Right atrium auricular region (tissue), 2 donors: ENCODE measurements around the gene PPP2R5C. TPM values are rescaled to one million over a fixed set of nuclear protein-coding genes. Genes with fewer than 3 reads are reported as not detected.

Experiments
- DNase-seq: peaks from one replicate; pipeline ENCODE4 v3.0.0-alpha.2; 2019; ENCODE audit warnings: low spot score
- H3K27ac ChIP-seq, 2 donors: fragments of 200-600 bp; sonication (generic); 1 replicate in 1 of 2; 2 replicates in 1 of 2; pipeline ENCODE4 v1.5.1; 2016 to 2019
- H3K27me3 ChIP-seq, 2 donors: fragments of 200-600 bp; sonication (generic); one replicate each; pipeline versions ENCODE4 v1.5.1 to v1.6.0; 2017 to 2019
- H3K36me3 ChIP-seq: fragments of 200-600 bp; sonication (generic); one replicate; pipeline ENCODE4 v1.5.1; 2016
- H3K4me1 ChIP-seq, 2 donors: fragments of 200-600 bp; sonication (generic); one replicate each; pipeline versions ENCODE4 v1.5.1 to v1.6.0; 2017 to 2019
- H3K4me3 ChIP-seq, 2 donors: fragments of 200-600 bp; sonication (generic); 1 replicate in 1 of 2; 2 replicates in 1 of 2; pipeline ENCODE4 v1.5.1; 2017 to 2019; ENCODE audit warnings: mild to moderate bottlenecking in 1 of 2, moderate library complexity in 1 of 2
- H3K9me3 ChIP-seq, 2 donors: fragments of 200-600 bp; sonication (generic); one replicate each; pipeline ENCODE4 v1.5.1; 2019
- CTCF ChIP-seq, 2 donors: fragments of 200-600 bp; sonication (generic); IDR thresholded peaks; one replicate each; pipeline ENCODE4 v1.5.1; 2019; ENCODE audit warnings: antibody characterized with exemption in 2 of 2
- total RNA-seq, 2 donors: library from RNA; depleted of rRNA; stranded (reverse); fragments of >200 nt; gene quantifications; one replicate each; pipeline ENCODE4 v1.1.0, GENCODE V29; 2016

PPP2R5C gene
- total RNA-seq, 2 donors from 2014 or later = 82.2 to 82.9 TPM

DNA sequence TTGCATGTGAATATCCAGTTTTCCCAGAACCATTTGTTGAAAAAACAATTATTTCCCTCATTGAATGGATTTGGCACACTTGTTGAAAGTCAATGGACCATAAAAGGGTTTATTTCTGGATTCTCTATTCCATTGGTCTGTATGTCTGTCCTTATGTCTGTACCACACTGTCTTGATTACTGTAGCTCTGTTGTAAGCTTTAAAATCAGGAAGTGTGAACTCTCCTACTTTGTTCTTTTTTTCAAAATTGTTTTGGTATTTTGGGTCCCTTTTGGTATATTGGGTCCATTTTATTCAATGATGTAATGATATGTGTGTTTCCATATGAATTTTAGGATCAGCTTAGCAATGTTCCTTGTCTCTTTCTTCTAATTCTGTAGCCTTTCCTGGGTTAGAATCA is 64.8 kb downstream of the PPP2R5C start:
- Histone ChIP-seq H3K27me3 (no peaks in the 10 kb centered on the region), H3K4me1 (peaks cover 0 to 49% of the 10 kb centered on the region in 2 donors), H3K9me3 (no peaks in the 10 kb centered on the region), H3K4me3 (no peak overlapping the region), H3K27ac (peak overlapping the region in 1 of 2 donors; percentile 77), H3K36me3 (no peaks in the 10 kb centered on the region)
- TF ChIP-seq CTCF (IDR thresholded peaks at IDR 0.05) = no peak
- no peak for DNase-seq

- Histone ChIP-seq H3K36me3 (no peaks in the 10 kb centered on the region), H3K4me3 (no peak overlapping the region), H3K9me3 (no peaks in the 10 kb centered on the region), H3K27ac (no peak overlapping the region), H3K27me3 (no peaks in the 10 kb centered on the region), H3K4me1 (peaks cover 0 to 50% of the 10 kb centered on the region in 2 donors)
- no peak for TF ChIP-seq CTCF (IDR thresholded peaks at IDR 0.05)
- no peak for DNase-seq
Measured at GRCh38 chr14:101827286-101827685, 65.8 kb downstream of the PPP2R5C start.

DNA sequence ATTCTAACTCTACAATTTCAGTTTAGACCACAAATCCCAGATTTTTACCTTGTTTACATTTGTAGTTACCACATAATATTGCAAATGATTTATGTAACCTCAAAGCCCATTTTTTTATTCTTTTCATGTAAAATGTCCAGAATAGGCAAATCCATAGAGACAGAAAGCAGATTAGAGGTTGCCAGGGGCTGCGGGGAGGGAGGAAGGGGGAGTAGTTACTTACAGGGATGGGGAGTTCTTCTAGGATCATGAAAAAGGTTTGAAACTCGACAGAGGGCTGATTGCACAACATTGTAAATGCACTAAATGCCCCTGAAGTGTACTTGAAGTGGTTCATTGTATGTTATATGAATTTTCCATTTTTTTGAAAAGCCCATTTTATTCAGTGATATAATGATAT is 66.5 kb downstream of the PPP2R5C start:
- Histone ChIP-seq H3K27ac (no peak overlapping the region), H3K4me1 (peaks cover 0 to 49% of the 10 kb centered on the region in 2 donors), H3K9me3 (no peaks in the 10 kb centered on the region), H3K36me3 (no peaks in the 10 kb centered on the region), H3K27me3 (no peaks in the 10 kb centered on the region), H3K4me3 (no peak overlapping the region)
- TF ChIP-seq CTCF (IDR thresholded peaks at IDR 0.05) = no peak
- no peak for DNase-seq

GRCh38 chr14:101830271-101830670 is 68.8 kb downstream of the PPP2R5C start:
- TF ChIP-seq CTCF (IDR thresholded peaks at IDR 0.05) = no peak
- H3K27ac ChIP-seq = no peak overlapping the region
- DNase-seq = no peak
- no peaks in the 10 kb centered on the region for H3K9me3 ChIP-seq
- no peaks in the 10 kb centered on the region for H3K27me3 ChIP-seq
- no peak overlapping the region for H3K4me3 ChIP-seq
- peaks cover 0 to 49% of the 10 kb centered on the region in 2 donors for H3K4me1 ChIP-seq
- H3K36me3 ChIP-seq = no peaks in the 10 kb centered on the region

GRCh38 chr14:101833045-101833444 is 71.5 kb downstream of the PPP2R5C start:
- Histone ChIP-seq H3K36me3 (no peaks in the 10 kb centered on the region), H3K4me1 (peaks cover 0 to 70% of the 10 kb centered on the region in 2 donors), H3K27ac (no peak overlapping the region), H3K9me3 (no peaks in the 10 kb centered on the region), H3K27me3 (no peaks in the 10 kb centered on the region), H3K4me3 (no peak overlapping the region)
- TF ChIP-seq CTCF (IDR thresholded peaks at IDR 0.05) = no peak
- no peak for DNase-seq

- Histone ChIP-seq H3K27me3 (no peaks in the 10 kb centered on the region), H3K27ac (peak overlapping the region; percentile 67 to 77), H3K4me3 (no peak overlapping the region), H3K4me1 (peaks cover 0 to 68% of the 10 kb centered on the region in 2 donors), H3K36me3 (no peaks in the 10 kb centered on the region), H3K9me3 (no peaks in the 10 kb centered on the region)
- no peak for TF ChIP-seq CTCF (IDR thresholded peaks at IDR 0.05)
- no peak for DNase-seq
Measured at GRCh38 chr14:101834397-101834796, 72.9 kb downstream of the PPP2R5C start.
